Trophoblast cell (in vitro differentiated cells and primary cell): Measurements from ENCODE around the gene CTCF.
A peak's percentile ranks its signal among the peaks of the same experiment; 100 is the strongest.

ENCODE experiments used
- DNase-seq, 2 donors: peaks; one replicate each; pipeline ENCODE4 v3.0.0-alpha.2; 2016
- H2AFZ ChIP-seq: 2 replicates; pipeline ENCODE4 v1.6.1; 2013; ENCODE audit warnings: low read length, moderate library complexity, mild to moderate bottlenecking; ENCODE audit not compliant: insufficient read depth, poor library complexity
- H2AK5ac ChIP-seq: 2 replicates; pipeline ENCODE4 v1.6.1; 2013; ENCODE audit warnings: mild to moderate bottlenecking, low read length
- H2BK120ac ChIP-seq: 2 replicates; pipeline ENCODE4 v1.6.1; 2013; ENCODE audit warnings: low read length, mild to moderate bottlenecking, moderate library complexity; ENCODE audit not compliant: insufficient read depth, poor library complexity
- H2BK12ac ChIP-seq: 2 replicates; pipeline ENCODE4 v1.6.1; 2013; ENCODE audit warnings: mild to moderate bottlenecking, low read length, moderate library complexity
- H2BK5ac ChIP-seq: 2 replicates; pipeline ENCODE4 v1.6.1; 2013; ENCODE audit warnings: low read length, low read depth, moderate library complexity, mild to moderate bottlenecking; ENCODE audit not compliant: poor library complexity
- H3K14ac ChIP-seq: 2 replicates; pipeline ENCODE4 v1.6.1; 2013; ENCODE audit warnings: mild to moderate bottlenecking, low read length
- H3K18ac ChIP-seq: 2 replicates; pipeline ENCODE4 v1.6.1; 2013; ENCODE audit warnings: mild to moderate bottlenecking, low read length
- H3K23ac ChIP-seq: 2 replicates; pipeline ENCODE4 v1.6.1; 2013; ENCODE audit warnings: low read length
- H3K27ac ChIP-seq: 2 replicates; pipeline ENCODE4 v1.5.1; 2013; ENCODE audit warnings: low read depth, mild to moderate bottlenecking, inconsistent platforms, low read length, moderate library complexity
- H3K27me3 ChIP-seq: 2 replicates; pipeline ENCODE4 v1.6.1; 2013; ENCODE audit warnings: inconsistent platforms, mild to moderate bottlenecking, low read length, moderate library complexity; ENCODE audit not compliant: insufficient read depth
- H3K36me3 ChIP-seq, 2 experiments: 1 replicate in 1 of 2; 2 replicates in 1 of 2; pipeline ENCODE4 v1.6.1; 2013; ENCODE audit warnings: low read length in 2 of 2, mild to moderate bottlenecking in 2 of 2, moderate library complexity in 1 of 2; ENCODE audit not compliant: insufficient read depth in 2 of 2, control insufficient read depth in 1 of 2
- H3K4ac ChIP-seq: 2 replicates; pipeline ENCODE4 v1.6.1; 2013; ENCODE audit warnings: low read depth, mild to moderate bottlenecking, low read length, moderate library complexity
- H3K4me1 ChIP-seq, 2 experiments: 1 replicate in 1 of 2; 2 replicates in 1 of 2; pipeline ENCODE4 v1.6.1; 2013; ENCODE audit warnings: low read length in 2 of 2, mild to moderate bottlenecking in 2 of 2, moderate library complexity in 1 of 2; ENCODE audit not compliant: insufficient read depth in 2 of 2, control insufficient read depth in 1 of 2
- H3K4me2 ChIP-seq: 2 replicates; pipeline ENCODE4 v1.6.1; 2013; ENCODE audit warnings: inconsistent platforms, mild to moderate bottlenecking, low read length, moderate library complexity
- H3K4me3 ChIP-seq: 2 replicates; pipeline ENCODE4 v1.5.1; 2013; ENCODE audit warnings: mild to moderate bottlenecking, low read depth, low read length, inconsistent platforms
- H3K79me1 ChIP-seq: one replicate; pipeline ENCODE4 v1.6.1; 2013; ENCODE audit warnings: low read length
- H3K79me2 ChIP-seq: 2 replicates; pipeline ENCODE4 v1.6.1; 2013; ENCODE audit warnings: low read length, mild to moderate bottlenecking; ENCODE audit not compliant: control insufficient read depth, insufficient read depth, poor library complexity
- H3K9ac ChIP-seq: 2 replicates; pipeline ENCODE4 v1.6.1; 2013; ENCODE audit warnings: mild to moderate bottlenecking, low read length
- H3K9me3 ChIP-seq: 2 replicates; pipeline ENCODE4 v1.6.1; 2013; ENCODE audit warnings: low read depth, mild to moderate bottlenecking, control low read depth, inconsistent platforms, low read length; ENCODE audit not compliant: insufficient read depth
- H4K12ac ChIP-seq: 2 replicates; pipeline ENCODE4 v1.6.1; 2013; ENCODE audit warnings: low read depth, mild to moderate bottlenecking, low read length, moderate library complexity
- H4K8ac ChIP-seq: 2 replicates; pipeline ENCODE4 v1.6.1; 2013; ENCODE audit warnings: low read depth, mild to moderate bottlenecking, low read length, moderate library complexity
- H4K91ac ChIP-seq: one replicate; pipeline ENCODE4 v1.6.1; 2013; ENCODE audit warnings: low read depth, mild to moderate bottlenecking, low read length, moderate library complexity
- WGBS: extraction: QIAGEN DNeasy Blood & Tissue Kit; methylation state at CpG from one replicate; pipeline ENCODE4 v1.1.7; 2013; ENCODE audit warnings: missing lambda C conversion rate; ENCODE audit not compliant: insufficient read length, insufficient coverage; ENCODE audit errors: extremely low coverage; 5-methylcytosine and 5-hydroxymethylcytosine counted together

Gene CTCF

DNA sequence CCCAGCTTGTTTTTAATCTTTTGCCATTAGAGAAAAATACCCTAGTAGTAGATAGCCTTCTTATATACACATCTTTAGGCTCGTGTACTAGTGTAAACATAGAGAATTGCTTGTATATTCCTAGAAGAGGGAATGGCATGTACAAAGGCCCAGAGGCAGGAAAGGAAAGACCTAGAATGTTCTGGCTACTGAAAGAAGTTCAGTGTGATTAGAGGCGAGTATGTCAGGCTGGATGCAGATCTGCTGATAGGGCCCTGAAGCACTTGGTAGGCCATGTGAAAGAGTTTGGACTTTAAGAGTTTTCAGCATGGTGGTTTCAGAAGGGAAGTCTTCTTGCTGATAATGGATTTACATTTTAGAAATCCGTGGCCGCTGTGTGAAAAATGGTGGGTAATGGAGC, 17.4 kb downstream of the CTCF start:
- H3K4me1 ChIP-seq = no peaks in the 10 kb centered on the region
- peaks cover 3% of the 10 kb centered on the region for H3K79me2 ChIP-seq
- H3K4ac ChIP-seq = peak overlapping the region; percentile 47
- H3K4me3 ChIP-seq = no peak overlapping the region
- no peak overlapping the region for H4K8ac ChIP-seq
- H3K9me3 ChIP-seq = no peaks in the 10 kb centered on the region
- H4K12ac ChIP-seq = no peak overlapping the region
- no peak overlapping the region for H2AK5ac ChIP-seq
- H3K23ac ChIP-seq = no peak overlapping the region
- no peaks in the 10 kb centered on the region for H3K79me1 ChIP-seq
- WGBS = no CpG with 5 or more reads among the region's 4 CpGs
- no peak overlapping the region for H2BK5ac ChIP-seq
- no peak overlapping the region for H4K91ac ChIP-seq
- H2BK12ac ChIP-seq = no peak overlapping the region
- H3K18ac ChIP-seq = no peak overlapping the region
- no peak overlapping the region for H3K9ac ChIP-seq
- H2AFZ ChIP-seq = no peak overlapping the region
- no peaks in the 10 kb centered on the region for H3K27me3 ChIP-seq
- H3K14ac ChIP-seq = no peak overlapping the region
- no peak overlapping the region for H3K27ac ChIP-seq
- DNase-seq = no peak
- H3K4me2 ChIP-seq = no peak overlapping the region
- H2BK120ac ChIP-seq = no peak overlapping the region
- H3K36me3 ChIP-seq = peaks cover 16 to 19% of the 10 kb centered on the region in 2 experiments

DNA sequence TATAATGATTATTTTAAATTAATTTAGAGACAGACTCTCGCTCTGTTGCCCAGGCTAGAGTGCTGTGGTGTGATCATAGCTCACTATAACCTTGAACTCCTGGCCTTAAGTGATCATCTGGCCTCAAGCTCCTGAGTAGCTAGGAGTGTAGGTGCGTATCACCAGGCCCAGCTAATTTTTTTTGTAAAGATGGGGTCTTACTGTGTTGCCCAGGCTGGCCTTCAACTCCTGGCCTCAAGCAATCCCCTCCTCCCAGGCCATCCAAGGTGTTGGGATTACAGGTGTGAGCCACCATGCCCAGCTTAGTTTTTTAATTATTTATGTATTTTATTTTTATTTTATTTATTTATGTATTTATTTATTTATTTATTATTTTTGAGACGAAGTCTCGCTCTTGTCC, 17.9 kb downstream of the CTCF start:
- Histone ChIP-seq H3K9ac (no peak overlapping the region), H2BK5ac (no peak overlapping the region), H3K4me2 (no peak overlapping the region), H3K4me1 (no peaks in the 10 kb centered on the region), H2AK5ac (no peak overlapping the region), H3K18ac (no peak overlapping the region), H3K4me3 (no peak overlapping the region), H3K23ac (no peak overlapping the region), H3K79me1 (no peaks in the 10 kb centered on the region), H2AFZ (no peak overlapping the region), H3K27me3 (no peaks in the 10 kb centered on the region), H3K27ac (no peak overlapping the region), H4K91ac (no peak overlapping the region), H3K14ac (no peak overlapping the region), H3K4ac (peak overlapping the region; percentile 40), H2BK12ac (no peak overlapping the region), H3K9me3 (no peaks in the 10 kb centered on the region), H3K36me3 (peaks cover 11 to 14% of the 10 kb centered on the region in 2 experiments), H3K79me2 (peaks cover under 1% of the 10 kb centered on the region), H4K8ac (no peak overlapping the region), H4K12ac (no peak overlapping the region), H2BK120ac (no peak overlapping the region)
- no CpG with 5 or more reads among the region's 4 CpGs for WGBS
- no peak for DNase-seq

DNA sequence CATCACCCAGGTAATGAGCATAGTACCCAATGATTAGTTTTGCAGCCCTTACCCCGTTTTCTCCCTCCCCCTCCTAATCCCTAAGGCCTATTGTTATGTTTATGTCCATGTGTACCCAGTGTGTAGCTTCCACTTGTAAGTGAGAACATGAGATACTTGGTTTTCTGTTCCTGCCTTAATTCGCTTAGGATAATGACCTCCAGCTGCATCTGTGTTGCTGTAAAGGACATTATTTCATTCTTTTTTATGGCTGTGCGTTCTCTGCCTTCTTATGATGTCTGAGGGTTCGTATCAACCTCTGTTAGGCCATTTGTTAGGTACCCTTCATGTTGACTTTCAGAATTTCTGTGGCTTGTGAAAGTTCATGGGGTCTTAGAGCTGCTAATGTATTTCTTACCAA, 31.0 kb downstream of the CTCF start:
- no peak overlapping the region for H3K23ac ChIP-seq
- H2AK5ac ChIP-seq = no peak overlapping the region
- no peaks in the 10 kb centered on the region for H3K79me2 ChIP-seq
- no peak overlapping the region for H2BK12ac ChIP-seq
- H3K27ac ChIP-seq = no peak overlapping the region
- no peak overlapping the region for H3K9ac ChIP-seq
- H3K79me1 ChIP-seq = no peaks in the 10 kb centered on the region
- no peak overlapping the region for H2BK120ac ChIP-seq
- H3K4ac ChIP-seq = peak overlapping the region; percentile 62
- no peak overlapping the region for H4K91ac ChIP-seq
- H3K9me3 ChIP-seq = no peaks in the 10 kb centered on the region
- no peak overlapping the region for H4K12ac ChIP-seq
- DNase-seq = no peak
- no CpG with 5 or more reads among the region's 4 CpGs for WGBS
- no peak overlapping the region for H3K4me2 ChIP-seq
- peaks cover 0 to 5% of the 10 kb centered on the region in 2 experiments for H3K4me1 ChIP-seq
- H3K14ac ChIP-seq = no peak overlapping the region
- no peak overlapping the region for H3K18ac ChIP-seq
- peaks cover 7% of the 10 kb centered on the region in 2 experiments for H3K36me3 ChIP-seq
- no peak overlapping the region for H3K4me3 ChIP-seq
- no peak overlapping the region for H2AFZ ChIP-seq
- no peak overlapping the region for H2BK5ac ChIP-seq
- H3K27me3 ChIP-seq = no peaks in the 10 kb centered on the region
- H4K8ac ChIP-seq = no peak overlapping the region

DNA sequence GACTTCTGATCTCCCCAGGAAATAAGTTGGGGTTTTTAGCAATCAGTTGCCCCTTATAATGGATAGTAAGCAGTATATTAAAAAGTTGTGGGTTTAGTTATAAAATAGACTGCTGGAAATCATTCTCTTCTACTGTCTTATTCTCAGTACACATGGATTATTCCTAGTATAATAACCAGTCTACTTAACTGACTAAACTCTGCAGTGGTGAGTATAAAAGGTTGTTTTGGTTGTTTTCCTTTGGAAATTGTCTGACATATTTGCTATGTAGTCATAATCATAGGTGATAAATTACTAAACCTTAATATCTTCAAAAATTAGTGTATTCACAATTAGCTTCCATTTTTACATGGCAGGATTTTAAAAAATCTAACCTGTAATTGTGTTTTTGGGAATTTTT, 31.4 kb downstream of the CTCF start:
- H3K79me2 ChIP-seq = no peaks in the 10 kb centered on the region
- no peaks in the 10 kb centered on the region for H3K27me3 ChIP-seq
- DNase-seq = no peak
- H2AFZ ChIP-seq = no peak overlapping the region
- H2BK5ac ChIP-seq = no peak overlapping the region
- no peak overlapping the region for H3K4me2 ChIP-seq
- H3K23ac ChIP-seq = no peak overlapping the region
- H3K9me3 ChIP-seq = no peaks in the 10 kb centered on the region
- no peak overlapping the region for H3K18ac ChIP-seq
- H3K4ac ChIP-seq = no peak overlapping the region
- no peak overlapping the region for H2BK12ac ChIP-seq
- no peak overlapping the region for H4K8ac ChIP-seq
- H4K91ac ChIP-seq = no peak overlapping the region
- no peak overlapping the region for H2BK120ac ChIP-seq
- H3K27ac ChIP-seq = no peak overlapping the region
- H3K9ac ChIP-seq = no peak overlapping the region
- no peak overlapping the region for H3K14ac ChIP-seq
- no peak overlapping the region for H3K4me3 ChIP-seq
- no peak overlapping the region for H2AK5ac ChIP-seq
- H3K4me1 ChIP-seq = peaks cover 0 to 5% of the 10 kb centered on the region in 2 experiments
- peaks cover 7% of the 10 kb centered on the region in 2 experiments for H3K36me3 ChIP-seq
- no peaks in the 10 kb centered on the region for H3K79me1 ChIP-seq
- no peak overlapping the region for H4K12ac ChIP-seq
